ENCODE results near the gene RFX3.
A peak's percentile ranks its signal among the peaks of the same experiment; 100 is the strongest.
"Not testable (repeated sequence)": the region's sequence is repeated elsewhere in the genome, so short reads cannot be mapped to it uniquely, and the experiment has no call there.

Gene RFX3

GRCh38 chr9:3342159-3342777, 183.5 kb downstream of the RFX3 start:
- peak; percentile 76 for DNase-seq

GRCh38 chr9:3337515-3338225, 188.1 kb downstream of the RFX3 start:
- peak; percentile 66 for DNase-seq

GRCh38 chr9:3336951-3337350, 188.8 kb downstream of the RFX3 start:
- no peak for DNase-seq

GRCh38 chr9:3332802-3333201, 193.0 kb downstream of the RFX3 start:
- DNase-seq: no peak

GRCh38 chr9:3331801-3332200, 194.0 kb downstream of the RFX3 start:
- DNase-seq: peak; percentile 17

- peak; percentile 78 for DNase-seq
These were observed 194.9 kb downstream of the RFX3 start for GRCh38 chr9:3330792-3331420.

- DNase-seq: peak; percentile 58
These were observed 196.4 kb downstream of the RFX3 start for GRCh38 chr9:3329361-3329760.

- DNase-seq: no peak
These were observed 202.1 kb downstream of the RFX3 start for GRCh38 chr9:3323714-3324113.

GRCh38 chr9:3321186-3321585, 204.6 kb downstream of the RFX3 start:
- DNase-seq: no peak

GRCh38 chr9:3312595-3312994, 213.2 kb downstream of the RFX3 start:
- not testable (repeated sequence) for DNase-seq

GRCh38 chr9:3308609-3309008, 217.2 kb downstream of the RFX3 start:
- no peak for DNase-seq

GRCh38 chr9:3304388-3304787, 221.4 kb downstream of the RFX3 start:
- DNase-seq: not testable (repeated sequence)

- peak; percentile 12 for DNase-seq
These were observed 225.9 kb downstream of the RFX3 start for GRCh38 chr9:3299872-3300271.

- no peak for DNase-seq
These were observed 229.3 kb downstream of the RFX3 start for GRCh38 chr9:3296536-3296935.

GRCh38 chr9:3292311-3292710, 233.5 kb downstream of the RFX3 start:
- no peak for DNase-seq

- DNase-seq: no peak
These were observed 235.5 kb downstream of the RFX3 start for GRCh38 chr9:3290231-3290840.

GRCh38 chr9:3288686-3289085, 237.1 kb downstream of the RFX3 start:
- no peak for DNase-seq

GRCh38 chr9:3285365-3286161, 240.2 kb downstream of the RFX3 start:
- DNase-seq: no peak

GRCh38 chr9:3282365-3282764, 243.4 kb downstream of the RFX3 start:
- DNase-seq: no peak

- no peak for DNase-seq
These were observed 244.4 kb downstream of the RFX3 start for GRCh38 chr9:3281399-3281798.

GRCh38 chr9:3277200-3277599, 248.6 kb downstream of the RFX3 start:
- no peak for DNase-seq

GRCh38 chr9:3271581-3271980, 254.2 kb downstream of the RFX3 start:
- no peak for DNase-seq

- DNase-seq: no peak
These were observed 254.6 kb downstream of the RFX3 start for GRCh38 chr9:3271157-3271556.
